ENCODE measurements around the gene MPRIP.

- TF ChIP-seq CTCF (IDR thresholded peaks at IDR 0.05) = no peak
- TF ChIP-seq POLR2A (IDR thresholded peaks at IDR 0.05) = no peak
These were observed 128.9 kb downstream of the MPRIP start for GRCh38 chr17:17171186-17171585.

Measured in Peyer's patch (tissue), 4 donors.